ENCODE data around the gene TNFSF11.

DNA sequence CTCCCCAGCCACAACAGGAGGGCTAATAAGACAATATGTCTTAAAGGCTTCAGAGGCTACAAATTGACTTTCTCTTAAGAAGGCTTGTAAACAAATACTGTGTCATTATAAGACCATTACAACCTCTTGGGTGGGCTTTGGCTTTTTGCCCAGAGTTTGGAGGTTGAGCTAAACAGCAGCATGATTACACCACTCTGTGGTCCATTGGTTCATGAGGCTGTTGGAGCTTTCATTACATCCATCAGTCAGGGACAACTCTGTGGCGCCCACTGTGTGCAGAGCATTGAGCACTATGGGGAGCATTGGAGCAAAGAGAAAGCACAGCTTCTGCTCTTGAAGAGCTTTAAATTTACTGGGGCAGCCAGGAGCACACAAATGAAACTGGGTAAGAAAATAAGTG is 75.9 kb downstream of the TNFSF11 start:
- TF ChIP-seq, protein P1, sequence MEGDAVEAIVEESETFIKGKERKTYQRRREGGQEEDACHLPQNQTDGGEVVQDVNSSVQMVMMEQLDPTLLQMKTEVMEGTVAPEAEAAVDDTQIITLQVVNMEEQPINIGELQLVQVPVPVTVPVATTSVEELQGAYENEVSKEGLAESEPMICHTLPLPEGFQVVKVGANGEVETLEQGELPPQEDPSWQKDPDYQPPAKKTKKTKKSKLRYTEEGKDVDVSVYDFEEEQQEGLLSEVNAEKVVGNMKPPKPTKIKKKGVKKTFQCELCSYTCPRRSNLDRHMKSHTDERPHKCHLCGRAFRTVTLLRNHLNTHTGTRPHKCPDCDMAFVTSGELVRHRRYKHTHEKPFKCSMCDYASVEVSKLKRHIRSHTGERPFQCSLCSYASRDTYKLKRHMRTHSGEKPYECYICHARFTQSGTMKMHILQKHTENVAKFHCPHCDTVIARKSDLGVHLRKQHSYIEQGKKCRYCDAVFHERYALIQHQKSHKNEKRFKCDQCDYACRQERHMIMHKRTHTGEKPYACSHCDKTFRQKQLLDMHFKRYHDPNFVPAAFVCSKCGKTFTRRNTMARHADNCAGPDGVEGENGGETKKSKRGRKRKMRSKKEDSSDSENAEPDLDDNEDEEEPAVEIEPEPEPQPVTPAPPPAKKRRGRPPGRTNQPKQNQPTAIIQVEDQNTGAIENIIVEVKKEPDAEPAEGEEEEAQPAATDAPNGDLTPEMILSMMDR (IDR thresholded peaks at IDR 0.05; ENCODE audit: low read length), result no peak
- TF ChIP-seq EZH2 (IDR thresholded peaks at IDR 0.05; ENCODE audit: borderline replicate concordance, low read length), result no peak

Measured in OCI-LY1 (cell line).